ENCODE results near the gene GJB2.

- TF ChIP-seq EZH2 (IDR thresholded peaks at IDR 0.05; ENCODE audit: low read length) (no peak), CTCF (optimal IDR thresholded peaks at IDR 0.05 in 1 of 3, IDR thresholded peaks at IDR 0.05 in 1 of 3, conservative IDR thresholded peaks at IDR 0.05 in 1 of 3; ENCODE audit: extremely low read depth in 1 of 3, insufficient read depth in 2 of 3, low read length in 3 of 3) (no peak)
These were observed 44.1 kb downstream of the GJB2 start for GRCh38 chr13:20148501-20149183.
